T-helper 17 cell (primary cell): ENCODE data around the gene LRRC41. TPM values are rescaled to one million over a fixed set of nuclear protein-coding genes. Genes with fewer than 3 reads are reported as not detected.
"Not testable (repeated sequence)": the region's sequence is repeated elsewhere in the genome, so short reads cannot be mapped to it uniquely, and the experiment has no call there.

Source experiments
- ATAC-seq: fragments of 150-1000 bp; cut with Tn5 transposase; 2 replicates; pipeline ENCODE4 v1.10.0; 2021; ENCODE audit warnings: mild to moderate bottlenecking, moderate library complexity
- DNase-seq, 3 donors: peaks; one replicate each; pipeline versions ENCODE4 v3.0.0 to v3.0.0-alpha.2; 2020 to 2021
- H3K9me3 ChIP-seq: one replicate; pipeline ENCODE4 v1.7.0; 2013; ENCODE audit warnings: low read length, mild to moderate bottlenecking; ENCODE audit not compliant: control insufficient read depth, poor library complexity, severe bottlenecking
- H3K27ac Mint-ChIP-seq: one replicate; pipeline ENCODE4 v1.8.0; 2022; ENCODE audit warnings: mild to moderate bottlenecking, moderate library complexity, mixed read lengths
- H3K27me3 Mint-ChIP-seq: one replicate; pipeline ENCODE4 v1.8.0; 2022; ENCODE audit warnings: mixed read lengths
- H3K36me3 Mint-ChIP-seq: one replicate; pipeline ENCODE4 v1.8.0; 2022; ENCODE audit warnings: low read depth, mixed read lengths
- H3K4me1 Mint-ChIP-seq: one replicate; pipeline ENCODE4 v1.8.0; 2022; ENCODE audit warnings: mild to moderate bottlenecking, mixed read lengths
- H3K4me3 Mint-ChIP-seq: one replicate; pipeline ENCODE4 v1.8.0; 2022; ENCODE audit warnings: mild to moderate bottlenecking, moderate library complexity, mixed read lengths
- total RNA-seq, 4 donors: library from RNA in 2 of 4; stranded (reverse) in 2 of 4; gene quantifications; one replicate each; pipeline ENCODE4 v1.2.3 and lab custom pipeline; 2022 to 2026

Gene LRRC41
- total RNA-seq, 2 donors from 2014 or later = 30.0 to 30.1 TPM

DNA sequence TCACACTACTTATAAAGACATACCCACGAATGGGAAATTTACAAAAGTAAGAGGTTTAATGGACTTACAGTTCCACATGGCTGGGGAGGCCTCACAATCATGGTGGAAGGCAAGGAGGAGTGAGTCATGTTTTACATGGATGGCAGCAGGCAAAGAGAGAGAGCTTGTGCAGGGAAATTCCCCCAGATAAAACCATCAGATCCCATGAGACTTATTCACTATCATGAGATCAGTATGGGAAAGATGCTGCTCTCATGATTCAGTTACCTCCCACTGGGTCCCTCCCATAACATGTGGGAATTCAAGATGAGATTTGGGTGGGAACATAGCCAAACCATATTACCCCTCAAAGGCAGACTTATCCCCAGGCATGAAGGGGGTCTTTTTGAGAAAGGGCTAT, 64.6 kb downstream of the LRRC41 start:
- H3K36me3 Mint-ChIP-seq, ATAC-seq, H3K27me3 Mint-ChIP-seq, H3K4me1 Mint-ChIP-seq, H3K9me3 ChIP-seq, H3K4me3 Mint-ChIP-seq, H3K27ac Mint-ChIP-seq, DNase-seq: not testable (repeated sequence)

DNA sequence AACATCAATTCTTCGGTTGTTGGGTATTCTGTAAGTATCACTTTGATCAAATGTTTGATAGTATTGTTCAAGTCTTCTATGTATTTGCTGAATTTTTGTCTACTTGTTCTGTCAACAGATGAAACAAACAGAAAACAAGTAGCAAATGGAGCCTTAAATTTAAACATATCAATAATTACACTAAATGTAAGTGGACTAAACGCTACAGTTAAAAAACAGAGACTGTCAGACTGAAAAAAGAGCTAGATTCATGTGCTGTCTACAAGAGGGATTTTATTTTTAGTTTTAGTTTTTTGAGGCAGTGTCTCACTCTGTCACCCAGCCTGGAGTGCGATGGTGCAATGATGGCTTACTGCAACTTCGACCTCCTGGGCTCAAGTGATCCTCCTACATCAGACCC, 66.5 kb downstream of the LRRC41 start:
- DNase-seq (no peak), ATAC-seq (no peak)
- peaks cover 2% of the 10 kb centered on the region for H3K4me1 Mint-ChIP-seq
- no peak overlapping the region for H3K4me3 Mint-ChIP-seq
- H3K27ac Mint-ChIP-seq = no peak overlapping the region
- no peaks in the 10 kb centered on the region for H3K27me3 Mint-ChIP-seq
- H3K36me3 Mint-ChIP-seq = peaks cover 3% of the 10 kb centered on the region
- H3K9me3 ChIP-seq = no peaks in the 10 kb centered on the region

DNA sequence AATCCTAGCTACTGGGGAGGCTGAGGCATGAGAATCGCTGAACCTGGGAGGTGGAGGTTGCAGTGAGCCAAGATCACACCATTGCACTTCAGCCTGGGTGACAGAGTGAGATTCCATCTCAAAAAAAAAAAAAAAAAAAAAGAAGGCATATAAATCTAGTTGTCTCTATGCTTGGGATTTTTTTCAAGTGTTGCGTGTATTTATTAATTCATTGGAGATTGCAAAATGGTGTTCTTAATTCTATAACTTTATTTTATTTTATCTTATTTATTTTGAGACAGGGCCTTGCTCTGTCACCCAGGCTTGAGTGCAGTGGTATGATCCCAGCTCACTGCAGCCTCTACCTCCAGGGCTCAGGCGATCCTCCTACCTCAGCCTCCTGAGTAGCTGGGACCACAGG, 72.2 kb downstream of the LRRC41 start:
- H3K36me3 Mint-ChIP-seq, DNase-seq, ATAC-seq, H3K4me1 Mint-ChIP-seq, H3K9me3 ChIP-seq, H3K4me3 Mint-ChIP-seq, H3K27ac Mint-ChIP-seq, H3K27me3 Mint-ChIP-seq: not testable (repeated sequence)

Other genes with a start within 250 kb of the LRRC41 start
- gene PIK3R3, start 171.0 kb downstream of the LRRC41 start, total RNA-seq = under 1 TPM; 0.32 to 0.47 TPM
- gene TSPAN1, start 128.5 kb downstream of the LRRC41 start, total RNA-seq = not detected
- not detected for gene P3R3URF, start 127.1 kb downstream of the LRRC41 start, total RNA-seq
- gene POMGNT1, start 105.2 kb downstream of the LRRC41 start, total RNA-seq = 10 to 100 TPM; 33.8 to 39.3 TPM
- not detected for gene LURAP1, start 100.3 kb downstream of the LRRC41 start, total RNA-seq
- under 1 TPM; 0.72 to 0.73 TPM for gene RAD54L, start 55.9 kb downstream of the LRRC41 start, total RNA-seq
- gene UQCRH, start 82 bp upstream of the LRRC41 start, total RNA-seq = 100 to 1,000 TPM in 1 of 2 donors, 10 to 100 TPM in 1; 91.0 to 123 TPM
- gene NSUN4, start 37.2 kb upstream of the LRRC41 start, total RNA-seq = 10 to 100 TPM; 30.5 to 40.0 TPM
- gene FAAH, start 90.7 kb upstream of the LRRC41 start, total RNA-seq = 1 to 10 TPM; 6.5 to 9.4 TPM
- not detected for gene DMBX1, start 186.2 kb upstream of the LRRC41 start, total RNA-seq
- not detected for gene KNCN, start 248.0 kb upstream of the LRRC41 start, total RNA-seq